ENCODE results near the gene INTS1.
"Not testable (repeated sequence)": the region's sequence is repeated elsewhere in the genome, so short reads cannot be mapped to it uniquely, and the experiment has no call there.

Gene INTS1

GRCh38 chr7:1444925-1445322 lies 59.3 kb downstream of the INTS1 start:
- in situ Hi-C loops (cut with HindIII; ENCODE audit: low pct_ligation_motif_present, low sequenced_read_pairs) = no loop called here

GRCh38 chr7:1444214-1444924 lies 59.8 kb downstream of the INTS1 start:
- DNase-seq = no peak
- no peak for TF ChIP-seq CTCF (IDR thresholded peaks at IDR 0.05; ENCODE audit: low read depth, low read length, missing control alignments)
- Histone ChIP-seq H3K4me3 (ENCODE audit: low read depth, low read length) (no peak overlapping the region), H3K27ac (no peak overlapping the region), H3K36me3 (replicated peaks) (peaks cover 37% of the 10 kb centered on the region), H3K27me3 (replicated peaks) (no peaks in the 10 kb centered on the region)
- in situ Hi-C loops (cut with HindIII; ENCODE audit: low pct_ligation_motif_present, low sequenced_read_pairs) = no loop called here

More at GRCh38 chr7:1444925-1445322, 59.3 kb downstream of the INTS1 start:
- Histone ChIP-seq H3K27ac (no peak overlapping the region), H3K36me3 (replicated peaks) (peaks cover 35% of the 10 kb centered on the region), H3K4me3 (ENCODE audit: low read depth, low read length) (no peak overlapping the region), H3K27me3 (replicated peaks) (no peaks in the 10 kb centered on the region)
- DNase-seq = no peak
- no peak for TF ChIP-seq CTCF (IDR thresholded peaks at IDR 0.05; ENCODE audit: low read depth, low read length, missing control alignments)

- in situ Hi-C loops (cut with HindIII; ENCODE audit: low pct_ligation_motif_present, low sequenced_read_pairs); H3K27me3 ChIP-seq (replicated peaks); DNase-seq; H3K4me3 ChIP-seq (ENCODE audit: low read depth, low read length); H3K27ac ChIP-seq: not testable (repeated sequence)
- H3K36me3 ChIP-seq (replicated peaks) = peaks cover 41% of the 10 kb centered on the region
These were observed 60.5 kb downstream of the INTS1 start for GRCh38 chr7:1443587-1444200.

- no peak for DNase-seq
- in situ Hi-C loops (cut with HindIII; ENCODE audit: low pct_ligation_motif_present, low sequenced_read_pairs) = no loop called here
These were observed 61.6 kb downstream of the INTS1 start for GRCh38 chr7:1442355-1443124.

GRCh38 chr7:1441615-1442354 lies 62.4 kb downstream of the INTS1 start:
- H3K27ac ChIP-seq = no peak overlapping the region
- no peak overlapping the region for H3K4me3 ChIP-seq (ENCODE audit: low read depth, low read length)
- TF ChIP-seq CTCF (IDR thresholded peaks at IDR 0.05; ENCODE audit: low read depth, low read length, missing control alignments) = no peak
- in situ Hi-C loops (cut with HindIII; ENCODE audit: low pct_ligation_motif_present, low sequenced_read_pairs) = no loop called here
- H3K36me3 ChIP-seq (replicated peaks) = peaks cover 50% of the 10 kb centered on the region
- no peak for DNase-seq
- no peaks in the 10 kb centered on the region for H3K27me3 ChIP-seq (replicated peaks)

More at GRCh38 chr7:1442355-1443124, 61.6 kb downstream of the INTS1 start:
- H3K4me3 ChIP-seq (ENCODE audit: low read depth, low read length) = no peak overlapping the region
- H3K27me3 ChIP-seq (replicated peaks) = no peaks in the 10 kb centered on the region
- no peak for TF ChIP-seq CTCF (IDR thresholded peaks at IDR 0.05; ENCODE audit: low read depth, low read length, missing control alignments)
- H3K27ac ChIP-seq = no peak overlapping the region
- peaks cover 48% of the 10 kb centered on the region for H3K36me3 ChIP-seq (replicated peaks)
